ENCODE data around the gene SAG. TPM values are rescaled to one million over a fixed set of nuclear protein-coding genes. Genes with fewer than 3 reads are reported as not detected.
A peak's percentile ranks its signal among the peaks of the same experiment; 100 is the strongest.
"Not testable (repeated sequence)": the region's sequence is repeated elsewhere in the genome, so short reads cannot be mapped to it uniquely, and the experiment has no call there.

Gene SAG
- total RNA-seq, 2 experiments from 2014 or later, result 0.39 TPM; not detected in 1

- H3K4me3 Mint-ChIP-seq, result no peak overlapping the region
- ChIA-PET POLR2A (no interaction called here), CTCF (interaction anchor here (0.6 to 1.4 kb wide), 3 partner anchors 10 to 26 kb away, joined by 3 read pairs; no protein-coding TSS in a partner anchor)
- intact Hi-C loops (cut with DNase I, micrococcal nuclease), result no loop called here
- DNase-seq (no peak), ATAC-seq (peak; percentile 65)
- peaks cover 45% of the 10 kb centered on the region for H3K4me1 Mint-ChIP-seq
- H3K36me3 Mint-ChIP-seq (ENCODE audit: low read depth), result peaks cover 24% of the 10 kb centered on the region
- H3K27me3 Mint-ChIP-seq, result no peaks in the 10 kb centered on the region
- no peak overlapping the region for H3K27ac Mint-ChIP-seq
- H3K9me3 Mint-ChIP-seq (ENCODE audit: low read depth), result peaks cover 4% of the 10 kb centered on the region
Observed at GRCh38 chr2:233363744-233364235, 56.2 kb downstream of the SAG start.

- Mint-ChIP-seq H3K4me3 (no peak overlapping the region), H3K4me1 (peaks cover 41% of the 10 kb centered on the region), H3K27me3 (no peaks in the 10 kb centered on the region), H3K27ac (no peak overlapping the region), H3K36me3 (ENCODE audit: low read depth) (peaks cover 16% of the 10 kb centered on the region), H3K9me3 (ENCODE audit: low read depth) (peaks cover 4% of the 10 kb centered on the region)
- ATAC-seq (no peak), DNase-seq (no peak)
- POLR2A ChIA-PET, result interaction anchor here (0.6 kb wide), 2 partner anchors 12 to 23 kb away, joined by 3 to 4 read pairs; no protein-coding TSS in a partner anchor
- CTCF ChIA-PET, result interaction anchor here (0.5 to 1.2 kb wide), 6 partner anchors 10 to 627 kb away, joined by 3 to 5 read pairs (median 4); partner anchors contain the start of gene DGKD
- intact Hi-C loops (cut with DNase I, micrococcal nuclease), result no loop called here
Observed at GRCh38 chr2:233365861-233366520, 58.4 kb downstream of the SAG start.

- ChIA-PET CTCF (interaction anchor here (0.9 to 1.2 kb wide), 2 partner anchors 10 to 75 kb away, joined by 4 read pairs; no protein-coding TSS in a partner anchor), POLR2A (no interaction called here)
- no peak overlapping the region for H3K27ac Mint-ChIP-seq
- H3K4me1 Mint-ChIP-seq, result peaks cover 41% of the 10 kb centered on the region
- H3K4me3 Mint-ChIP-seq, result no peak overlapping the region
- intact Hi-C loops (cut with DNase I, micrococcal nuclease), result no loop called here
- no peaks in the 10 kb centered on the region for H3K27me3 Mint-ChIP-seq
- ATAC-seq, result no peak
- H3K36me3 Mint-ChIP-seq (ENCODE audit: low read depth), result peaks cover 13% of the 10 kb centered on the region
- H3K9me3 Mint-ChIP-seq (ENCODE audit: low read depth), result peaks cover 4% of the 10 kb centered on the region
- no peak for DNase-seq
Observed at GRCh38 chr2:233367586-233367985, 60.0 kb downstream of the SAG start.

- Mint-ChIP-seq H3K4me1 (peaks cover 43% of the 10 kb centered on the region), H3K27me3 (no peaks in the 10 kb centered on the region), H3K27ac (peak overlapping the region; percentile 22), H3K36me3 (ENCODE audit: low read depth) (peaks cover 13% of the 10 kb centered on the region), H3K4me3 (no peak overlapping the region), H3K9me3 (ENCODE audit: low read depth) (peaks cover 1% of the 10 kb centered on the region)
- ChIA-PET CTCF (no interaction called here), POLR2A (no interaction called here)
- DNase-seq, result no peak
- intact Hi-C loops (cut with DNase I, micrococcal nuclease), result no loop called here
- no peak for ATAC-seq
Observed at GRCh38 chr2:233368756-233369155, 61.1 kb downstream of the SAG start.

- H3K9me3 Mint-ChIP-seq (ENCODE audit: low read depth), result no peaks in the 10 kb centered on the region
- peaks cover 10% of the 10 kb centered on the region for H3K36me3 Mint-ChIP-seq (ENCODE audit: low read depth)
- POLR2A ChIA-PET, result no interaction called here
- DNase-seq (no peak), ATAC-seq (no peak)
- H3K4me3 Mint-ChIP-seq, result no peak overlapping the region
- intact Hi-C loops (cut with DNase I, micrococcal nuclease), result no loop called here
- H3K27ac Mint-ChIP-seq, result no peak overlapping the region
- CTCF ChIA-PET, result no interaction called here
- peaks cover 40% of the 10 kb centered on the region for H3K4me1 Mint-ChIP-seq
- H3K27me3 Mint-ChIP-seq, result no peaks in the 10 kb centered on the region
Observed at GRCh38 chr2:233369462-233369861, 61.8 kb downstream of the SAG start.

GRCh38 chr2:233369897-233370685, 62.5 kb downstream of the SAG start:
- intact Hi-C loops (cut with DNase I, micrococcal nuclease), result no loop called here
- DNase-seq (no peak), ATAC-seq (no peak)
- ChIA-PET POLR2A (no interaction called here), CTCF (no interaction called here)
- Mint-ChIP-seq H3K4me1 (peaks cover 38% of the 10 kb centered on the region), H3K36me3 (ENCODE audit: low read depth) (peaks cover 8% of the 10 kb centered on the region), H3K4me3 (no peak overlapping the region), H3K27me3 (no peaks in the 10 kb centered on the region), H3K27ac (no peak overlapping the region), H3K9me3 (ENCODE audit: low read depth) (no peaks in the 10 kb centered on the region)

- H3K4me3 Mint-ChIP-seq, result no peak overlapping the region
- peaks cover 27% of the 10 kb centered on the region for H3K4me1 Mint-ChIP-seq
- no peak overlapping the region for H3K27ac Mint-ChIP-seq
- ChIA-PET POLR2A (interaction anchor here (0.5 to 0.6 kb wide), 2 partner anchors 16 to 31 kb away, joined by 3 read pairs; no protein-coding TSS in a partner anchor), CTCF (interaction anchor here (0.8 kb wide), 1 partner anchor 14 kb away, joined by 5 read pairs; no protein-coding TSS in a partner anchor)
- intact Hi-C loops (cut with DNase I, micrococcal nuclease), result no loop called here
- H3K9me3 Mint-ChIP-seq (ENCODE audit: low read depth), result no peaks in the 10 kb centered on the region
- H3K27me3 Mint-ChIP-seq, result no peaks in the 10 kb centered on the region
- no peak for DNase-seq
- H3K36me3 Mint-ChIP-seq (ENCODE audit: low read depth), result peaks cover 11% of the 10 kb centered on the region
- ATAC-seq, result no peak
Observed at GRCh38 chr2:233371641-233372040, 64.0 kb downstream of the SAG start.

- intact Hi-C loops (cut with DNase I, micrococcal nuclease), result no loop called here
- ATAC-seq (no peak), DNase-seq (no peak)
- Mint-ChIP-seq H3K36me3 (ENCODE audit: low read depth) (peaks cover 19% of the 10 kb centered on the region), H3K4me1 (peaks cover 24% of the 10 kb centered on the region), H3K27me3 (no peaks in the 10 kb centered on the region), H3K27ac (no peak overlapping the region), H3K9me3 (ENCODE audit: low read depth) (no peaks in the 10 kb centered on the region), H3K4me3 (no peak overlapping the region)
- ChIA-PET CTCF (interaction anchor here (1.0 to 1.4 kb wide), 4 partner anchors 11 to 70 kb away, joined by 3 to 10 read pairs (median 3); no protein-coding TSS in a partner anchor), POLR2A (interaction anchor here (0.6 kb wide), 1 partner anchor 926 kb away, joined by 3 read pairs; no protein-coding TSS in a partner anchor)
Observed at GRCh38 chr2:233372855-233373254, 65.2 kb downstream of the SAG start.

- Mint-ChIP-seq H3K9me3 (ENCODE audit: low read depth) (no peaks in the 10 kb centered on the region), H3K27me3 (no peaks in the 10 kb centered on the region), H3K36me3 (ENCODE audit: low read depth) (peaks cover 19% of the 10 kb centered on the region), H3K4me1 (peaks cover 22% of the 10 kb centered on the region), H3K27ac (no peak overlapping the region), H3K4me3 (no peak overlapping the region)
- no peak for ATAC-seq
- POLR2A ChIA-PET, result no interaction called here
- CTCF ChIA-PET, result interaction anchor here (1.0 to 1.4 kb wide), 4 partner anchors 11 to 70 kb away, joined by 3 to 10 read pairs (median 3); no protein-coding TSS in a partner anchor
- no peak for DNase-seq
- intact Hi-C loops (cut with DNase I, micrococcal nuclease), result no loop called here
Observed at GRCh38 chr2:233373316-233373715, 65.7 kb downstream of the SAG start.

GRCh38 chr2:233374776-233375175, 67.2 kb downstream of the SAG start:
- ATAC-seq; H3K9me3 Mint-ChIP-seq (ENCODE audit: low read depth); DNase-seq; H3K27me3 Mint-ChIP-seq; H3K4me3 Mint-ChIP-seq; intact Hi-C loops (cut with DNase I, micrococcal nuclease); POLR2A ChIA-PET; H3K27ac Mint-ChIP-seq: not testable (repeated sequence)
- Mint-ChIP-seq H3K36me3 (ENCODE audit: low read depth) (peaks cover 19% of the 10 kb centered on the region), H3K4me1 (peaks cover 15% of the 10 kb centered on the region)
- CTCF ChIA-PET, result interaction anchor here (0.9 kb wide), 1 partner anchor 30 kb away, joined by 3 read pairs; no protein-coding TSS in a partner anchor

GRCh38 chr2:233375490-233376314, 68.1 kb downstream of the SAG start:
- DNase-seq (no peak), ATAC-seq (no peak)
- Mint-ChIP-seq H3K9me3 (ENCODE audit: low read depth) (no peaks in the 10 kb centered on the region), H3K4me3 (no peak overlapping the region), H3K4me1 (peaks cover 22% of the 10 kb centered on the region), H3K36me3 (ENCODE audit: low read depth) (peaks cover 19% of the 10 kb centered on the region), H3K27me3 (no peaks in the 10 kb centered on the region), H3K27ac (no peak overlapping the region)
- ChIA-PET POLR2A (no interaction called here), CTCF (interaction anchor here (0.9 to 1.2 kb wide), 2 partner anchors 10 to 29 kb away, joined by 3 to 5 read pairs; no protein-coding TSS in a partner anchor)
- intact Hi-C loops (cut with DNase I, micrococcal nuclease), result no loop called here

Data from activated CD4-positive, alpha-beta T cell treated with anti-CD3 and anti-CD28 coated beads for 36 hours (primary cell).